HEK293T (cell line): ENCODE data around the gene PRKAA1.
"Not testable (repeated sequence)": the region's sequence is repeated elsewhere in the genome, so short reads cannot be mapped to it uniquely, and the experiment has no call there.

Source experiments
- CTCF ChIA-PET: fragments of 350-600 bp; formaldehyde crosslinking; extraction: SDS; loops from one replicate; lab custom pipeline; 2021; ENCODE audit warnings: antibody characterized with exemption, inconsistent platforms; lab: Yijun Ruan, JAX
- POLR2A ChIA-PET: fragments of 350-600 bp; formaldehyde crosslinking; extraction: SDS; loops from one replicate; lab custom pipeline; 2020; ENCODE audit warnings: antibody characterized with exemption, inconsistent platforms; lab: Yijun Ruan, JAX
- DNase-seq: peaks from one replicate; pipeline ENCODE4 v3.0.0; 2012; ENCODE audit warnings: mixed read lengths; ENCODE audit errors: extremely low spot score
- ARNT ChIP-seq: fragments of 450-650 bp; IDR thresholded peaks from 2 replicates; pipeline ENCODE4 v1.6.1; 2017; ENCODE audit warnings: mild to moderate bottlenecking
- BHLHE40 ChIP-seq: fragments of 450-650 bp; IDR thresholded peaks from 2 replicates; pipeline ENCODE4 v1.6.1; 2016; ENCODE audit warnings: mild to moderate bottlenecking, moderate library complexity, borderline replicate concordance
- CTBP1 ChIP-seq: fragments of 450-650 bp; IDR thresholded peaks from 2 replicates; pipeline ENCODE4 v1.6.1; 2016; ENCODE audit warnings: borderline replicate concordance
- ELF4 ChIP-seq: fragments of 450-650 bp; IDR thresholded peaks from 2 replicates; pipeline ENCODE4 v1.6.1; 2017; ENCODE audit warnings: antibody characterized with exemption
- FOXA1 ChIP-seq: fragments of 450-650 bp; IDR thresholded peaks from 2 replicates; pipeline ENCODE4 v1.6.1; 2016; ENCODE audit warnings: mild to moderate bottlenecking
- FOXK2 ChIP-seq: fragments of 450-650 bp; IDR thresholded peaks from 2 replicates; pipeline ENCODE4 v1.6.1; 2016; ENCODE audit warnings: mild to moderate bottlenecking
- FOXM1 ChIP-seq: fragments of 450-650 bp; IDR thresholded peaks from 2 replicates; pipeline ENCODE4 v1.6.1; 2017; ENCODE audit warnings: mild to moderate bottlenecking, borderline replicate concordance
- HDGF ChIP-seq: fragments of 450-650 bp; IDR thresholded peaks from 2 replicates; pipeline ENCODE4 v1.6.1; 2017; ENCODE audit warnings: antibody characterized with exemption, borderline replicate concordance
- L3MBTL2 ChIP-seq: fragments of 450-650 bp; conservative IDR thresholded peaks from 2 replicates; pipeline ENCODE4 v1.6.1; 2016; ENCODE audit warnings: mild to moderate bottlenecking
- LEF1 ChIP-seq: fragments of 450-650 bp; IDR thresholded peaks from 2 replicates; pipeline ENCODE4 v1.6.1; 2017; ENCODE audit warnings: mild to moderate bottlenecking, borderline replicate concordance
- NFRKB ChIP-seq: fragments of 450-650 bp; IDR thresholded peaks from 2 replicates; pipeline ENCODE4 v1.6.1; 2016; ENCODE audit warnings: mild to moderate bottlenecking, moderate library complexity
- SP1 ChIP-seq: fragments of 450-650 bp; IDR thresholded peaks from 2 replicates; pipeline ENCODE4 v1.6.1; 2017
- SUZ12 ChIP-seq: fragments of 450-650 bp; IDR thresholded peaks from 2 replicates; pipeline ENCODE4 v1.6.1; 2016; ENCODE audit warnings: mild to moderate bottlenecking
- TARDBP ChIP-seq: fragments of 450-650 bp; IDR thresholded peaks from 2 replicates; pipeline ENCODE4 v1.6.1; 2016
- ZNF384 ChIP-seq: fragments of 450-650 bp; IDR thresholded peaks from 2 replicates; pipeline ENCODE4 v1.6.1; 2016
- TF ChIP-seq, protein P1 (sequence below): fragments of 450-650 bp; IDR thresholded peaks from 2 replicates; pipeline ENCODE4 v1.6.1; 2016

The PRKAA1 gene

DNA sequence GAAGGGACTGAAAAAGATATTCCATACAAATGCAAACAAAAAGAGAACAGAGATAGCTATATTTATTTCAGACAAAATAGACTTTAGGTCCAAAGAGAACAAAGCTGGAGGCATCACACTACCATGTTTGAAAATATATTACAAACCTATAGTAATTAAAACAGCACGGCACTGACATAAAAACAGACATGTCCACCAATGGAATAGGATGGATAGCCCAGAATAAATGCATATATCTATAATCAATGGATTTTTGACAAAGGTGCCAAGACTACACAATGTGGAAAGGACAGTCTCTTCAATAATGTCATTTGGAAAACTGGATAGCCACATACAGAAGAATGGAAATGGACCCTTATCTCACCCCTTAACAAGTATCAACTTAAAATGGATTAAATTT lies 10.2 kb downstream of the PRKAA1 start:
- no peak for TF ChIP-seq ELF4
- TF ChIP-seq CTBP1 = no peak
- TF ChIP-seq FOXM1 = no peak
- no peak for TF ChIP-seq SUZ12
- no peak for TF ChIP-seq L3MBTL2
- TF ChIP-seq ZNF384 = no peak
- no peak for TF ChIP-seq HDGF
- TF ChIP-seq ARNT = no peak
- TF ChIP-seq, protein P1, sequence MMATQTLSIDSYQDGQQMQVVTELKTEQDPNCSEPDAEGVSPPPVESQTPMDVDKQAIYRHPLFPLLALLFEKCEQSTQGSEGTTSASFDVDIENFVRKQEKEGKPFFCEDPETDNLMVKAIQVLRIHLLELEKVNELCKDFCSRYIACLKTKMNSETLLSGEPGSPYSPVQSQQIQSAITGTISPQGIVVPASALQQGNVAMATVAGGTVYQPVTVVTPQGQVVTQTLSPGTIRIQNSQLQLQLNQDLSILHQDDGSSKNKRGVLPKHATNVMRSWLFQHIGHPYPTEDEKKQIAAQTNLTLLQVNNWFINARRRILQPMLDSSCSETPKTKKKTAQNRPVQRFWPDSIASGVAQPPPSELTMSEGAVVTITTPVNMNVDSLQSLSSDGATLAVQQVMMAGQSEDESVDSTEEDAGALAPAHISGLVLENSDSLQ = no peak
- no peak for TF ChIP-seq SP1
- no peak for TF ChIP-seq LEF1
- no peak for TF ChIP-seq TARDBP
- TF ChIP-seq BHLHE40 = no peak
- no peak for TF ChIP-seq FOXA1
- TF ChIP-seq NFRKB = no peak
- TF ChIP-seq FOXK2 = no peak
- ChIA-PET POLR2A (no interaction called here), CTCF (no interaction called here)
- DNase-seq = no peak

DNA sequence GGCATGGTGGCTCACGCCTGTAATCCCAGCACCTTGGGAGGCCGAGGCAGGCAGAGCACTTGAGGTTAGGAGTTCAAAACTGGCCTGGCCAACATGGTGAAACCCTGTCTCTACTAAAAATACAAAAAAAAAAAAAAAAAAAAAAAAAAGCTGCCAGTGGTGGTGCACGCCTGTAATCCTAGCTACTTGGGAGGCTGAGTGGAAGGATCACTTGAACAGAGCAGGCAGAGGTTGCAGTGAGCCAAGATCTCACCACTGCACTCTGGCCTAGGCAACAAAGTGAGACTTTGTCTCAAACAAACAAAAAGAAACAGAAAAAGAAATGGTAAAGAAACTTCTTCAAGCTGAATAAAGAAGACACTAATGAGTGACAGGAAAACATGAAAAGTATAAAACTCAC lies 11.5 kb downstream of the PRKAA1 start:
- POLR2A ChIA-PET, DNase-seq: not testable (repeated sequence)
- CTCF ChIA-PET = interaction anchor here (0.6 kb wide), 1 partner anchor 12 kb away, joined by 4 read pairs; no protein-coding TSS in a partner anchor

DNA sequence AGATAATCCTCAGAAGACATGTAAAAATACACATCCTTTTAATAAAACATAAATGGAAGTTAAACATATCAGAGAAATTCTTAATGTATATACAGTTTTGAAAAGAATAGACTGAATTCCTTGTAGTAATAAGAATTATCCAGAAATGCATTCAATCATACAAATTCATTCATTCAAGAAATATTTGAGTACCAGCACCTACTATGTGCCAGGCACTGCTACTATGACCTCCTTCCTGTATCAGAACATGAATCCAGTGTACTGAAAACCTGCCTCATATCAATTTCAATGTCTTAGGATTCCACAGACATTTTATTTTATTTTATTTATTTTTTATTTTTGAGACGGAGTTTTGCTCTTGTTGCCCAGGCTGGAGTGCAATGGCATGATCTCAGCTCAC lies 13.3 kb downstream of the PRKAA1 start:
- ChIA-PET POLR2A (no interaction called here), CTCF (interaction anchor here (0.6 kb wide), 1 partner anchor 1389 kb away, joined by 3 read pairs; no protein-coding TSS in a partner anchor)
- no peak for DNase-seq
- TF ChIP-seq ELF4 (no peak), SP1 (no peak), FOXM1 (no peak), ARNT (no peak), ZNF384 (no peak), HDGF (no peak), L3MBTL2 (no peak), FOXA1 (no peak), CTBP1 (no peak), FOXK2 (no peak), TARDBP (no peak), SUZ12 (no peak)

DNA sequence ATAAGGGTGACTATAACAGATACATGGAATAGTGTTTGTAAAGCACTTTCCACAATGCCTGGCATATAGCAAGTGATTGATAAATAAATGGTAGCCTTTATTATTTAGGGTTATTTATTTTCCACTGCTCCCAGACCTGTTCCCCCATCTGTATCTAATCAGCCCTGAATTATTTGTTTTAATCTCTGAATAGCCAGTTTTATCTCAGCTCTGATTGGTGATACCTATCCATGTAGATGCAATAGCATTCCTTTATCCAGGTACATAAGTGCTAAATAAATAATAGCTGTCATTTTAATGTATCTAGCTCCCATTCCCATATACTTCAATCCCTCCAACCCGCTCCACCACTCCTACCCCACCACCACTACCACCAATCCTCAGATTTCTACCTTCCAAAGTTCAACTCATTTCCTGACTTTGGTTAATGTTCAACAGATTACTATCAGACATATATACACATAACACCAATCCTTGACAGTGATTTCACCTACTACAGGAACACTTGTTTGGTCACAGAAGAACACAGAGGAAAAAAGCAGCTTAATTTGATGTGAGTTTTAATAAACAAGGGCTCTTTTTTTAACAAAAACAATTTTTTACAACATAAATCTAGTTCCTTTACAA lies 14.0 kb downstream of the PRKAA1 start:
- POLR2A ChIA-PET = interaction anchor here (0.7 to 1.1 kb wide), 2 partner anchors 14 to 42 kb away, joined by 3 read pairs; partner anchors contain the start of gene PRKAA1
- CTCF ChIA-PET = interaction anchor here (0.6 kb wide), 2 partner anchors 12 to 1388 kb away, joined by 3 read pairs; no protein-coding TSS in a partner anchor

GRCh38 chr5:40781843-40782409 lies 16.2 kb downstream of the PRKAA1 start:
- TF ChIP-seq ELF4 (no peak), ZNF384 (no peak)
- ChIA-PET CTCF (no interaction called here), POLR2A (no interaction called here)
- no peak for DNase-seq

More for the DNA sequence above, 14.0 kb downstream of the PRKAA1 start:
- DNase-seq = no peak
- TF ChIP-seq TARDBP (no peak), SUZ12 (no peak), BHLHE40 (no peak), ZNF384 (no peak), HDGF (no peak), NFRKB (no peak), SP1 (no peak), CTBP1 (no peak), FOXA1 (no peak)

- DNase-seq = no peak
- ChIA-PET POLR2A (no interaction called here), CTCF (no interaction called here)
- TF ChIP-seq FOXM1 = no peak
- no peak for TF ChIP-seq NFRKB
- TF ChIP-seq ARNT = no peak
- no peak for TF ChIP-seq ZNF384
- no peak for TF ChIP-seq SP1
- no peak for TF ChIP-seq FOXK2
- TF ChIP-seq SUZ12 = no peak
- no peak for TF ChIP-seq FOXA1
- TF ChIP-seq CTBP1 = no peak
- TF ChIP-seq L3MBTL2 = no peak
- TF ChIP-seq TARDBP = no peak
- no peak for TF ChIP-seq ELF4
- TF ChIP-seq, protein P1 = no peak
- no peak for TF ChIP-seq LEF1
- no peak for TF ChIP-seq BHLHE40
- TF ChIP-seq HDGF = no peak
Observed at GRCh38 chr5:40780858-40781257, 17.3 kb downstream of the PRKAA1 start.

GRCh38 chr5:40780199-40780598 lies 18.0 kb downstream of the PRKAA1 start:
- no peak for DNase-seq
- TF ChIP-seq FOXK2 (no peak), SUZ12 (no peak), FOXA1 (no peak)
- ChIA-PET CTCF (no interaction called here), POLR2A (no interaction called here)
